PC-3 (cell line): ENCODE measurements around the gene DDX19B.

Experiments
- EZH2 ChIP-seq: fragments of 300-600 bp; sonication (generic); IDR thresholded peaks from one replicate; pipeline ENCODE4 v1.6.1; 2017; ENCODE audit warnings: antibody characterized with exemption, mild to moderate bottlenecking, low read length; ENCODE audit not compliant: unreplicated experiment
- EZH2phosphoT487 ChIP-seq: fragments of 300-600 bp; sonication (generic); IDR thresholded peaks from 2 replicates; pipeline ENCODE4 v1.6.1; 2018; ENCODE audit warnings: mild to moderate bottlenecking, antibody characterized with exemption, low read length, borderline replicate concordance
- TF ChIP-seq, protein P1 (sequence below): fragments of 300-600 bp; sonication (generic); conservative IDR thresholded peaks from 2 replicates; pipeline ENCODE4 v1.5.1; 2017; ENCODE audit warnings: antibody characterized with exemption, low read depth, mild to moderate bottlenecking, low read length

DNA sequence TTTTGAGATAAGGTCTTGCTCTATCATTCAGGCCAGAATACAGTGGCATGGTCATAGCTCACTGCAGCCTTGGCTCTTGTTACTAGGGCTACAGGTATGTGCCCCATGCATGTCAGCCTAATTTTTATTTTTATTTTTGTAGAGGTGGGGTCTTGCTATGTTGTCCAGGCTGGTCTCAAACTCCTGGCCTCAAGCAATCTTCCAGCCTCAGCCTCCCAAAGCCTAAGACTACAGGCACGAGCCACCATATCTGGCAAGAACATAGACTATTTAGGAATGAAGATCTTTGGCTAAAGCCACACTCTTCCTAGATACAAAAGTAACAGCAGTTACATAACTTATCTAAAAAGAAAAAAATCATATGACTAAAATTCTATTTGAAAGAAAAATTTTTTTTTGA is 32.1 kb downstream of the DDX19B start:
- TF ChIP-seq, protein P1, sequence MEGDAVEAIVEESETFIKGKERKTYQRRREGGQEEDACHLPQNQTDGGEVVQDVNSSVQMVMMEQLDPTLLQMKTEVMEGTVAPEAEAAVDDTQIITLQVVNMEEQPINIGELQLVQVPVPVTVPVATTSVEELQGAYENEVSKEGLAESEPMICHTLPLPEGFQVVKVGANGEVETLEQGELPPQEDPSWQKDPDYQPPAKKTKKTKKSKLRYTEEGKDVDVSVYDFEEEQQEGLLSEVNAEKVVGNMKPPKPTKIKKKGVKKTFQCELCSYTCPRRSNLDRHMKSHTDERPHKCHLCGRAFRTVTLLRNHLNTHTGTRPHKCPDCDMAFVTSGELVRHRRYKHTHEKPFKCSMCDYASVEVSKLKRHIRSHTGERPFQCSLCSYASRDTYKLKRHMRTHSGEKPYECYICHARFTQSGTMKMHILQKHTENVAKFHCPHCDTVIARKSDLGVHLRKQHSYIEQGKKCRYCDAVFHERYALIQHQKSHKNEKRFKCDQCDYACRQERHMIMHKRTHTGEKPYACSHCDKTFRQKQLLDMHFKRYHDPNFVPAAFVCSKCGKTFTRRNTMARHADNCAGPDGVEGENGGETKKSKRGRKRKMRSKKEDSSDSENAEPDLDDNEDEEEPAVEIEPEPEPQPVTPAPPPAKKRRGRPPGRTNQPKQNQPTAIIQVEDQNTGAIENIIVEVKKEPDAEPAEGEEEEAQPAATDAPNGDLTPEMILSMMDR = no peak
- TF ChIP-seq EZH2phosphoT487 = no peak
- TF ChIP-seq EZH2 = no peak
